Measurements from ENCODE around the gene BICD1.

The BICD1 gene

DNA sequence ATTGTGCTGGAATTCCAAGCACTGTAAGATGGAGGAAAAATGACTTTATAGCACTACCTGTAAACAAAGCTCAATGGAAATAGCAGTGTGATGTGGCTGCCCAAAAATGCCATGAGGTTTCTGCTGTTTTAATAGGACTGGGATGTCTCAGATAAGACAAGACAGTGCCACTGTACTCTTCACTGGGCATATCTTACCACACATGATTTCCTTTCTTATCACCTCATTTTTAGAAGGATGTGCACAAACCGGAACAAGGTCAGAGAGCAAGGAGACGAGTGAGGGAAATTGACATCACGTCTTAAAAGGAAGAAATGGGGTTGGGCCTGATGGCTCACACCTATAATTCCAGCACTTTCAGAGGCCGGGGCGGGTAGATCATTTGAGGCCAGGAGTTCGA lies 254.3 kb downstream of the BICD1 start:
- no peak overlapping the region for H3K27ac ChIP-seq (replicated peaks)
- no peak overlapping the region for H3K4me3 ChIP-seq (replicated peaks; ENCODE audit: insufficient read depth, low read length)
- no peak for TF ChIP-seq SPI1 (IDR thresholded peaks at IDR 0.05; ENCODE audit: borderline replicate concordance, low read depth)
- TF ChIP-seq POLR2AphosphoS5 (IDR thresholded peaks at IDR 0.05; ENCODE audit: low read depth): no peak
- TF ChIP-seq GABPA (IDR thresholded peaks at IDR 0.05; ENCODE audit: low read depth): no peak
- TF ChIP-seq, protein P1, sequence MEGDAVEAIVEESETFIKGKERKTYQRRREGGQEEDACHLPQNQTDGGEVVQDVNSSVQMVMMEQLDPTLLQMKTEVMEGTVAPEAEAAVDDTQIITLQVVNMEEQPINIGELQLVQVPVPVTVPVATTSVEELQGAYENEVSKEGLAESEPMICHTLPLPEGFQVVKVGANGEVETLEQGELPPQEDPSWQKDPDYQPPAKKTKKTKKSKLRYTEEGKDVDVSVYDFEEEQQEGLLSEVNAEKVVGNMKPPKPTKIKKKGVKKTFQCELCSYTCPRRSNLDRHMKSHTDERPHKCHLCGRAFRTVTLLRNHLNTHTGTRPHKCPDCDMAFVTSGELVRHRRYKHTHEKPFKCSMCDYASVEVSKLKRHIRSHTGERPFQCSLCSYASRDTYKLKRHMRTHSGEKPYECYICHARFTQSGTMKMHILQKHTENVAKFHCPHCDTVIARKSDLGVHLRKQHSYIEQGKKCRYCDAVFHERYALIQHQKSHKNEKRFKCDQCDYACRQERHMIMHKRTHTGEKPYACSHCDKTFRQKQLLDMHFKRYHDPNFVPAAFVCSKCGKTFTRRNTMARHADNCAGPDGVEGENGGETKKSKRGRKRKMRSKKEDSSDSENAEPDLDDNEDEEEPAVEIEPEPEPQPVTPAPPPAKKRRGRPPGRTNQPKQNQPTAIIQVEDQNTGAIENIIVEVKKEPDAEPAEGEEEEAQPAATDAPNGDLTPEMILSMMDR (IDR thresholded peaks at IDR 0.05; ENCODE audit: insufficient read depth, low read length): no peak
- TF ChIP-seq, protein P2, sequence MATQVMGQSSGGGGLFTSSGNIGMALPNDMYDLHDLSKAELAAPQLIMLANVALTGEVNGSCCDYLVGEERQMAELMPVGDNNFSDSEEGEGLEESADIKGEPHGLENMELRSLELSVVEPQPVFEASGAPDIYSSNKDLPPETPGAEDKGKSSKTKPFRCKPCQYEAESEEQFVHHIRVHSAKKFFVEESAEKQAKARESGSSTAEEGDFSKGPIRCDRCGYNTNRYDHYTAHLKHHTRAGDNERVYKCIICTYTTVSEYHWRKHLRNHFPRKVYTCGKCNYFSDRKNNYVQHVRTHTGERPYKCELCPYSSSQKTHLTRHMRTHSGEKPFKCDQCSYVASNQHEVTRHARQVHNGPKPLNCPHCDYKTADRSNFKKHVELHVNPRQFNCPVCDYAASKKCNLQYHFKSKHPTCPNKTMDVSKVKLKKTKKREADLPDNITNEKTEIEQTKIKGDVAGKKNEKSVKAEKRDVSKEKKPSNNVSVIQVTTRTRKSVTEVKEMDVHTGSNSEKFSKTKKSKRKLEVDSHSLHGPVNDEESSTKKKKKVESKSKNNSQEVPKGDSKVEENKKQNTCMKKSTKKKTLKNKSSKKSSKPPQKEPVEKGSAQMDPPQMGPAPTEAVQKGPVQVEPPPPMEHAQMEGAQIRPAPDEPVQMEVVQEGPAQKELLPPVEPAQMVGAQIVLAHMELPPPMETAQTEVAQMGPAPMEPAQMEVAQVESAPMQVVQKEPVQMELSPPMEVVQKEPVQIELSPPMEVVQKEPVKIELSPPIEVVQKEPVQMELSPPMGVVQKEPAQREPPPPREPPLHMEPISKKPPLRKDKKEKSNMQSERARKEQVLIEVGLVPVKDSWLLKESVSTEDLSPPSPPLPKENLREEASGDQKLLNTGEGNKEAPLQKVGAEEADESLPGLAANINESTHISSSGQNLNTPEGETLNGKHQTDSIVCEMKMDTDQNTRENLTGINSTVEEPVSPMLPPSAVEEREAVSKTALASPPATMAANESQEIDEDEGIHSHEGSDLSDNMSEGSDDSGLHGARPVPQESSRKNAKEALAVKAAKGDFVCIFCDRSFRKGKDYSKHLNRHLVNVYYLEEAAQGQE (IDR thresholded peaks at IDR 0.05; ENCODE audit: insufficient replicate concordance, low read depth): no peak
- no peak for DNase-seq (ENCODE audit: low read depth in 1 of 2, low spot score in 1 of 2)
- H3K27me3 ChIP-seq (ENCODE audit: insufficient read depth, poor library complexity, severe bottlenecking): no peaks in the 10 kb centered on the region

DNA sequence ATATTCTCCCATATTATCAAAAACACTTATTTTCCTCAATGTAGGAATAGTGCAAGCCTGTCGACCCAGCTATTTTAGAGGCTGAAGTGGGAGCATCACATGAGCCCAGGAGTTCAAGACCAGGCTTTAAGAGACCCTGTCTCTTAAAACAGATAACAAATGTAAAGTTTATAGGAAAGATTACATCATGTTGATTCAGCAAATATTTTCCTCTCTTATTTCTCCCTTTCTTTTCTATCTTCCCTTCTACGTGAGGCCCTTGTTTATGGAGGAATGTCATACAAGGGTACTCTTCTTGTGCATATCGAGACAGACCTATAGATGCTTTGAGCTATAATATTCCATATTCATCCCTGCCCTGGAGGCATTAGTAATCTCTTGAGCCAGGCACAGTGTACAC lies 256.2 kb downstream of the BICD1 start:
- Histone ChIP-seq H3K27ac (replicated peaks) (no peak overlapping the region), H3K27me3 (ENCODE audit: insufficient read depth, poor library complexity, severe bottlenecking) (no peaks in the 10 kb centered on the region), H3K4me3 (replicated peaks; ENCODE audit: insufficient read depth, low read length) (no peak overlapping the region)
- no peak for DNase-seq (ENCODE audit: low read depth in 1 of 2, low spot score in 1 of 2)
- TF ChIP-seq POLR2AphosphoS5 (IDR thresholded peaks at IDR 0.05; ENCODE audit: low read depth) (no peak), GABPA (IDR thresholded peaks at IDR 0.05; ENCODE audit: low read depth) (no peak), SPI1 (IDR thresholded peaks at IDR 0.05; ENCODE audit: borderline replicate concordance, low read depth) (no peak)
- TF ChIP-seq, protein P1 (IDR thresholded peaks at IDR 0.05; ENCODE audit: insufficient read depth, low read length): no peak
- TF ChIP-seq, protein P2 (IDR thresholded peaks at IDR 0.05; ENCODE audit: insufficient replicate concordance, low read depth): no peak

DNA sequence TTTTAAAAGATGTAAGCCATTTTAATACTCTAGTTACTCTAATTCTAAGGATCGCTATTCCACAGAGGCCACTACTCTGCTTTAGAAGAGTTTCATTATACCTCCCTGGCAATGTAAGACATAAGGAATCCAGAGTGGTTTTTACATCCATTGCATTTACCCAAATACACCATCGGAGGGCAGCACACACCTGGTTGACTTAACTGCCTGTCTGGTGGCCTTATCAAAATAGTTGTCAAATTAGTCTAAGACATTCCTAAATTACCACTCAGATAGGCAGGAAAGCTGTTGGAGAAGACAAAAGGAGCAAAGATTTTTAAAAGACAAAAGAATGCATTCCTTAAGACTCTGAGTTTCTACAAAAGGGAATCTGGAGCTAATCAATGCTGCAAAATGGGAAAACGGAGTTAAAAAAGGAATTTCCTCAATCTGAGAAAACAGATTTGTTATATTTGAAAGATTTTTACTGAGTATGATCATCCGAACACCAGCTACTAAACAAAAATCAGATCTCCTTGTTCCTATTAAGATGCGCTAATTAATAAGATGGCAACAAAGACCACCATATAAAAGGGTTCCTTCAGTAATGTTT lies 258.9 kb downstream of the BICD1 start:
- TF ChIP-seq GABPA (IDR thresholded peaks at IDR 0.05; ENCODE audit: low read depth) (no peak), POLR2AphosphoS5 (IDR thresholded peaks at IDR 0.05; ENCODE audit: low read depth) (no peak)
- TF ChIP-seq, protein P1 (IDR thresholded peaks at IDR 0.05; ENCODE audit: insufficient read depth, low read length): peak; percentile 67
- TF ChIP-seq, protein P2 (IDR thresholded peaks at IDR 0.05; ENCODE audit: insufficient replicate concordance, low read depth): no peak
- peak; percentile 38 to 60 for DNase-seq (ENCODE audit: low read depth in 1 of 2, low spot score in 1 of 2)
- H3K27me3 ChIP-seq (ENCODE audit: insufficient read depth, poor library complexity, severe bottlenecking): no peaks in the 10 kb centered on the region
- no peak overlapping the region for H3K4me3 ChIP-seq (replicated peaks; ENCODE audit: insufficient read depth, low read length)
- H3K27ac ChIP-seq (replicated peaks): no peak overlapping the region

All from HL-60 (cell line).